ENCODE data around the gene MRPL23.

Gene MRPL23

DNA sequence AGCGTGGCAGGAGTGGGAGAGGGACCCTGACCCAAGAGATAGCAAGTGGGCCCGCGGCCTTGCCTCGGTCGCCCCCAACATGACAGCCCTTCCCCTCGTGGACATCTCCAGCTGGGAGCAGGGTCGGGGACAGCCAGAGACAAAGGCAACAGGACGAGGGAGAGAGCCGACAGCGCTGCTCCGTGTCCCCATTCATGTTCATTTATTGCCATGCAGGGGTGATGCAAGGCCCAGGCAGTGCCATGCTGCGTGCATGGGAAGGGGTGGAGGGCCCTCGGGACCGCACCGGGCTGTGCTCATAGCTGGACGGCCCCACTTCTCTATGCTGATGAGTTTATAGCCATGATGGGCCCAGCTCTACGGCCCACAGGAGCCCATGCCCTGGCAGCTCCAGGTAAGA is 12.7 kb downstream of the MRPL23 start:
- DNase-seq: no peak

DNA sequence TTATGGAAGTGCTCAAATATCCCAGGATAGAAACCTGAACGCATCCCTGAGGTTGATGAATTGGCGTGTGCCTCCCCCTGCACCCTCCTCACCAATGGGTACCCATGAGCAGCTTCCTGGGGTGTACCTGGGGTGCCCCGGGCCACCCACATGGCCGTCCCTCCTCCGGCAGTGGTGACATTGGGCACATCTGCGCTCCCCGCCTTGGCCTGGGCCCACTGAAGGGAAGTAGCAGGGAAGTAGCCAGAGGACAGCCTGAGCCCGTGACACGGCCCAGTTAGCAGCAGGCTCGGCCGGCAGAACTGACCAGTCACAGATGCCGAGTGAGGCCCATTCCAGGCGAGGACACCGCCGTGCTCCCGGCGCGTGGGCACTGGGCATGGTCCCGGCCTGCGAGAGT is 16.7 kb downstream of the MRPL23 start:
- DNase-seq: no peak

DNA sequence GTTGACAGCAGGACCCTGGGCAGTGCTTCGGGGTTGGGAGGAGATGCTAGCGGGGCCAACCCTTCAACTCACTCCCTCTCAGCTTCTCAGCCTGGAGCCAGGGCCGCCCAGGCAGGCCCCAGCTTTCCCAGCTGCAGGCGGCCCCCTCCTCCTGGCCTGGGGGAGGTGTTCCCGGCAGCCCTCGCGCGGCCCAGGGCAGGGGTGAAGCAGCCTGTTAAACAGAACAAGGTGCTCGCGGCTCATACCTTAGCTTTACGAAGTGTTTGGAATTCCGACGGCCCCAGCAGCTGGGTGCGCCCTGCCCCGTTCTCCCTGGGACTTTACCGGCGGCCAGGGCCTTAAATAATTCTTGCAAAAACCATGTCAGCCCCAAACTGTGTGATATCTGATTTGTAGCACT is 17.2 kb downstream of the MRPL23 start:
- DNase-seq: no peak

DNA sequence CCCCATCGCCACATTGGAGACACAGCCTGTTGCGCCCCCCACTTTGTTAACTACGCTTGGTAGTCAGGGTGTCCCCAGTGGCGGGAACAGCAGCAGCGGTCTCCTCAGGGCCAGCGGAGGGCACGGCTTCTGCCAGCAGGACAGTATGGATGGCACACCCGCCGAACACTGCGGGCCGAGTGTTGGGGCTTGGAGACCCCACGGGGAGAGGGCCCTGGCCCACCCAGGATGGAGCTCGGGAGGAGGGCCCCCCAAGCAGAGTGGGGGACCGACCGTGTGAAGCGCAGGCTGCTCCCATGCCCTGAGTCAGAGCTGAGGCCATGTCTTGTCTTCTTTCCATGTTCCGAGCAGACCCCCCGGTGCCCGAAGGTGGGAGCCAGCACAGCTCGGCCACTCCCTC is 17.8 kb downstream of the MRPL23 start:
- no peak for DNase-seq

DNA sequence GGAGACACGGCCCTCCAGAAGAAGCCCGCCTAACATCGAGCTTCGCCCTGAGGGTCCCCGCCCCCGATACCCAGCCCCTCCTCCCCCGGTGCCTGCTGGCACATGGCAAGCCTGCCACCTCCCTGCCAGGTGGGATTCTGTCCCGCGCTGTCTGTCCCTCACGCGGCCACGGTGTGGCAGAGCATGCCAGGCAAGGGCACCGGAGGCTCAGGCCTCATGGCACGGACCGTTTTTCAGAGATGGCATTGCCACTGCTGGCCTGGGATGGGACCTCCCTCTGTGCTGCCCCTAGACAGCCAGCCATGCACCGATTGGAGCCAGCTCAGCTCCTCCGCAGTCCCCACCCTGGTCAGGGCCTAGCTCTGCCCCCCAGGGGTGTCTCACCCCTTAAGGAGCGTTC is 19.4 kb downstream of the MRPL23 start:
- no peak for DNase-seq

DNA sequence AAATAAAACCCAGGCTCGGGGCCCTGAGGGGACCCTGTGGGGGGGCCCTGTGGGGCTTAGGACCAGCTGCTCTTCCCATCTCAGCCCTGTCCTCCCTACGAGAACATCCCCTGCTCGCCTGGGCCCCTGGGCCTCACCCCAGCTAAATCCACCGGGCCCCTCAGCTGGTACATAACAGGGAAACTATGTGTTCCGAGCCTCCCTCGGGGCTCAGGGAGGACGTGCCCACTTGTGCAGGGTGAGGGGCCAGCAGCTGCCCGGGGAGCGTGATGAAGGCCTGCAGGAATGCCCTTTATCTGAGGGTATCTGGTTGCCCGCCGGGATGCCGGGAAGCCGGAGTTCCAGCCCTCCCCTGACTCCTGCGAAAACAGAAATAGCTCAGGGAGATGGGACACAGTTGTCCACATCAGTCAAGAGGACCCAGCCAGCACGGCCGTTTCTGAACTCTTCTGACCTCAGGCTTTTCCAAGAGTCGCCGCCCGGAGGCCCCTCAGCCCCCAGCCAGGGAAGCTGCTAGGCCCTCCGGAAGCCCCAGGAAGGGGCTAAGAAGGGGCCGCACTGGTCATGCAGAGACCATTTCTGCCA is 20.6 kb downstream of the MRPL23 start:
- DNase-seq: no peak

DNA sequence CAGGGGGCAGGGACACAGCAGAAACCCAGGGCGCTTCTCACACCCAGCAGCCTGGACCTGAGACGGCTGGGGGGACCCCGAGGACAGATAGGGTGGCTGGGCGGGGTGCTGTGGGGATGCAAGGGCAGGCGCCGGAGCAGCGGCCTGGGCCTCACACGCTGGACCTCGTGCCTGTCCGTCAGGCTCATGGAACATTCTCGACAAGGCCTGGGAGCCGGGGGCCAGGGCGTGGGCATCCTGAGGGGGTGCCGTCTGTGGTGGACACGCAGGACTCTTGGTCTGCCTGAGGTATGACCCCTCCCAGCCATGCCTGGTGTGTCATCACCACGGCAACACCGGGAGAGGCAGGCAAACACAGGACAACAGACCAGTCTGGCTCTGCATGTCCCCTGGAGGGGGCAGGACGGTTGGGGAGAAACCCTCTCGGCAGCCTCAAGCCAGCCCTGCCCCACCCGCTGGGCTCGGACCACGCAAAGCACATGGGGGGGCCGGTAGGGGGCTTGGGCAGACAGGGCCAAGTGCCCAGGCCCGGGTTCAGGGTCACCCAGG is 21.4 kb downstream of the MRPL23 start:
- no peak for DNase-seq

DNA sequence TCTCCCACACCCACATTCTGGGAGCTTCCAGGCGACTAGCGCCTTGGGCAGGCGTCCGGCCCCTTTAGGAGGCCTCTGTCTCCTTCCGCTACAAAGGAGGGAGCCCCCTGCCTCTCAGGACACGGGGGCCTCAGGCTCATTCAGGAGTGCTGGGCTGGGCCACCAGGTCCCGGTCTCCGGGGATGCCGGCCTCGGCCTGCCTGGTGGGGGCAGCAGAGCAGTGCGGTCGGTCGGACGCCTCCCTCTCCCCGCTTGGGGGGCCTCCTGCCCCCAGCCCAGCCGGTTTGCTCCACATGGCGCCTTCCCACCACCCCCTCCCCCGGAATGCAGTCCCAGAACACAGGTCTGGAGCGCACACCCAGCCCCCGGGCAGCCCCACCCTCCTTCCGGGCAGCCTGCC is 21.9 kb downstream of the MRPL23 start:
- DNase-seq: no peak

DNA sequence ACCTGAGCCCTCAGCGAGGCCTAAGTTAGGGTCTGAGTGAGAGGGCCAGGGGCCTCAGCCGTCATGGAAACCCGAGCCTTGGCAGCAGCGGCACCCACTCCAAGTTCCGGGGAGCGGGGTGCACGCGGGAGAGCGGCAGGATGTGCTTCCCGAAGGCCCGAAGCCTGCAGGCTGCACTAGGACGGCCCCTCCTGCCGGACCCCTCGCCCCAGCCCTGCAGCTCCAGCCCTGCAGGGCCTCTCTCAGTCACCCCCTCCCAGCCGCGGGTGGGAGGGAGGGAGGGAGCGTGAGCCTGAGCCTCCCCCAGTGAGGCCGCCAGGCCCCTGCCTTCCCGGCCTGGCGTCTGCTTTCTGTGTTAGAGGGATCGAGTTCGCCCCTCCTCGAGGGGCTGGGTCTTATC is 22.6 kb downstream of the MRPL23 start:
- DNase-seq: no peak

DNA sequence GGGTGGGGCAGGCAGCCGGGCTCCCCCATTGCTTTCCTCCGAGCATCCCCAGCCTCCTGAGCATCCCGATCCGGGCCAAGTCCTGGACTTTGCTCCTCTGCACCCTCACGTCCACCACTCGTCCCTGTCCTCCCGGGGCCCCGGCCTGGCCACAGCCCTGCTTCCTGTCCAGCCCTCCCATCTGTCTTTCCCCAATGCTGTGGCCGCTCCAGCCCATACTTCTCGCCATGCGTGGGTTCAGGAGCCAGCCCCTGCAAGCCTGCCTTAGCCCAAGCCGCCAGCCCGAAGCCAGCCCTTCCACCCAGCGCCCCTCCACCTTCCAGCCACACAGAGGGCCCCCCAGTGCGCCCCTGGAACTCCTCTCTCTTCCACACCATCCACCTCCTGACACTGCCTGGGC is 23.8 kb downstream of the MRPL23 start:
- DNase-seq: peak; percentile 13

DNA sequence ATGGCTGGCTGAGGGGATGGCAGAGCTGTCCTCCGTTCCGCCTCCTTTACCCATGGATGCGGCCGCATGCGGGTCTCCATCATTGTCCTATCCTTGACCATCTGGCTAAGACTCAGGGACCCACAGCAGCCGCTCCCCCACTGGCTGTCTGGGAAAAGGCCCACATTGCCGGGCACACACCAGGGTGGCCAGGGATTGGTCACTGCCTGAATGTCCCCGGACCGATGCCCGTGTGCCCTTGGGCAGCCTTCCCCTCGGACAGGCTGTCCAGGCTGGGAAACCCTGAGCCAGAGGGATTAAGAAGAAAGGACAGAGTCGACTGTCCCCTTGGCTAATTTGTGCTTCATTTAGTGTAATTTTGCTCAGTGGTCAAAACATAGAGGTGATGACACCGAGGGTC is 28.1 kb downstream of the MRPL23 start:
- no peak for DNase-seq

DNA sequence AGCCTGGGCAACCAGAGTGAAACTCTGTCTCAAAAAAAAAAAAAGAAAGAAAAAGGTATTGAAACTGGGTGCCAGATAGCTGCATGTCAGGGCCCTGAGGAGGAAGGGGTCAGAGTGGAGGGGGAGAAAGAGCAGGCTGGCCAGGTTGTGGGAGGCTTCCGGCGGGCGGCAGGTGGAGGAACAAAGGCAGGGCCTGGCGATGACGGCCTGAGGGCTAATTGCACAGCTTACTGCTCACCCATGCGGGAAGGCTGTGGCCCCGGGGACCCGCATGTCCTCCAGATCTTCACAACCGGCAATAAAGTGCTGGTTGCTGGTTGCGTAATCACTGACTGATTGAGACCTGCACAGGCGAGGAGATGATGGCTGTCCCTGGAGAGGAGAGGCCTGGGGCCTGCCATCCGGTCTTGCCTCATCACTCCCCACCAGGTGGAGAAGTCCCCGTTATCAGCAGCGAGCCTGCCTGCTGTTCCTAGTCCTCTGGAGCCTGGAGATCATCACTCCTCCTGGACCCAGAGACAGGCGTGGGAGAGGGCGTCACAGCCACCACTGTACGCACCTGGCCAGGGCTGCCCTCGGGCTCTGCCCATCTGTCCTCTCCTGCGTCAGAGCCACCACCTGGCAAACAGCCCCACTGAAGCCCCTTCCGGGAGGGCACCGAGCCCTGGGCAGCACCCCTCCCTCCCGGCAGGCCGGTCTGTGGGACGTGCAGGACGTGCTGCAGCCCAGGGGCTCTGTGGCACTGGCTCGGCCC is 31.8 kb downstream of the MRPL23 start:
- DNase-seq: no peak

DNA sequence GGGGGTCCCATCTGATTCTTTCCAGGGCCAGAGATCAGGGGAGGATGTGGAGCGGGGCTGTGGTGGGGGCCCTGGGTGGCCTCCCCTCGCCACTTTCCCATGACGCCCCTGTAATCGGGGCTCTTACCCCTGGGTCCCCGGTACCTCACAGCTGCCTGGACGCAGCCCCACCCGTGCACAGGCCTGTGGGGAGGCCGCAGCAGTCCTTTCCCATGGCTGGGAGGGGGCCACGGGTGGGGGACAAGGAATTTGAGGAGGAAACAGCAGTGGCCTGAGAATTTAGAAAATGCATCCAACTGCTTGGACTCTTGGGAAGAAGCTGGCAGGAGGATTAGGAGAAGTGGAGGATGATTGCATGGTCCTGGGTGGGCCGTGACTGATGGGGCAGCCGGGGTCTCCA is 32.5 kb downstream of the MRPL23 start:
- no peak for DNase-seq

DNA sequence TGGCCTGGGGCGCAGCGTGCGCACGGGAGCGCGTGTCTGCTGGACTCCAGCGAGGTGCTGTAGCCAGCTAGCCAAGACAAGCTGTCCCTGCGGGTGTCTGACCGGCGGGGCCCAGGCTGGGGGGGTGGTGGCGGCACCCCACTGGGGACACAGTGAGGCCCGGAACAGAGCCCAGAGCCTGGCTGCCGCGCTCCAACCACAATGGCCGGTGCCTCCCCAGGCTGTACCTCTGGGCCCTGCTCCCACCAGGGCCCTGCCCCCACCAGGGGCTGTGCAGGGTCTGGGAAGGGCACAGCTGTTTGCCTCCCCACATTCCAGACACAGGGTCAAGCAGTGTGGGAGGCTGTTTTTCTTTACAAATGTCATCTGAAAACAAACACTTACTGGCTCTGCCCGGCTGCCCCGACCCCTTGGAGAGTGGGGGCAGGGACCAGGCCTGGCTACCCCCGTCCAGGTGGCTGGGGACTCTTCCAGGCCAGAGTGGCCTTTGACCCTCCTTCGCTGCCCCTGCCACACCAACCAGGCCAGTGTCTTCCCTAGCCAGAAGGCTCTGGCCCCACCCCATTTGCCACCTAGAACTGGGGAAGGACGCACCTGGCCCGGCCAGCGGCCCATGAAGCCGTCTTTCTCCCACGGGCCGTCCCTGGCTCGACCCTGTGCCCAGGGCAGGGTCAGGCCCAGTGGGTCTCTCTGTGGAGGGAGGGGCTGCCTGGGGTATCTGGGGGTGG is 35.9 kb downstream of the MRPL23 start:
- no peak for DNase-seq

DNA sequence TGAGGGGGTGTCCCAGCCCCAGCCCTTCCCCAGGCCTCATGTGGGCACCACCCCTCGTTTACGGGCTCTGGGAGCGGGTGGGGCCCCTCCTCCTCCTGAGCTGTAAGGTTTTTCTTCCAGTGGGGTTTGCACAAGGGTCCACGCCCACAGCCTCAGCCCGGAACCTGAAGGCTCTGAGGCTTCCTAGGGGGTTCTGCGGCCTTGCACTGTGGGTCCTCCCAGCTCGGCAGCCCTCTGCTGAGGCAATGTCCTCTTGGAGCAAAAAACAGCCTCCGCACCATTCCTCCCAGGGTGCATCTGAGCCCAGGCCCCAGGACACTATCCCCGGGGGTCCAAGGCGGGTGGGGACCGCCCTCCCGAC is 36.4 kb downstream of the MRPL23 start:
- no peak for DNase-seq

DNA sequence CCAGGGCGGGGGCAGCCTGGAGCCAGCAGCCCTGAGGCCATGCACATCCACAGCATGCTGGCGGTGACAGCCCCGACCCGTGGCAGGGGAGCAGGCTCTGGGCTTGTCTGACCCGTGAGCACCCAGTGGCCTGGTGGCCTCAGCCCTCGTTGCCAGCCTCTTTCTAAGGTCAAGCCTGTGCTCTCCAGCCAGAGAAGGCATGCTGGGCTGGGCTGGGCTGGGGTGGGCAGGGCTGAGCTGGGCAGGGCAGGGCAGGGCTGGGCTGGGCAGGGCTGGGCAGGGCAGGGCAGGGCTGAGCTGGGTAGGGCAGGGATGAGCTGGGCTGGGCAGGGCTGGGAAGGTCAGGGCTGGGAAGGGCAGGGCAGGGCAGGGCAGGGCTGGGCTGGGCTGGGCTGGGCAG is 39.9 kb downstream of the MRPL23 start:
- DNase-seq: no peak

DNA sequence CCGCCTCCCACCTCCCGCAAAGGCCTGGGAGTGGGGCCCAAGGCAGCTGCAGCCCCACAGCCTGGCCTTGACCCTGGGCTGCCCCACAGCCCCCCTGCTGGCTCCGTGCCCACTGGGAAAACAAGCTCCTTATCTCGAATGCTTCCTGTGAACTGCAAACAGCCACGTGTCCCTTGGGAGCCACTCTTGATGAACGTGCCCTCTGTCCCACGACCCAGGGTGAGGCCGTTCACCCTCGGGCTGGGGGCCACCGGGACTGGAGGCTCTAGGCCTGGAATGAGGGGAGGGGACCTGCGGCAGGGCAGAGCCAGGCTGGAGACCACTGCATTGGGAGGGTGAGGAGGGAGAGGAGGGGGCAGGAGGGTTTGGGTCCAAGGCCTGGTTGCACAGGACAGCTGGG is 41.0 kb downstream of the MRPL23 start:
- DNase-seq: no peak

DNA sequence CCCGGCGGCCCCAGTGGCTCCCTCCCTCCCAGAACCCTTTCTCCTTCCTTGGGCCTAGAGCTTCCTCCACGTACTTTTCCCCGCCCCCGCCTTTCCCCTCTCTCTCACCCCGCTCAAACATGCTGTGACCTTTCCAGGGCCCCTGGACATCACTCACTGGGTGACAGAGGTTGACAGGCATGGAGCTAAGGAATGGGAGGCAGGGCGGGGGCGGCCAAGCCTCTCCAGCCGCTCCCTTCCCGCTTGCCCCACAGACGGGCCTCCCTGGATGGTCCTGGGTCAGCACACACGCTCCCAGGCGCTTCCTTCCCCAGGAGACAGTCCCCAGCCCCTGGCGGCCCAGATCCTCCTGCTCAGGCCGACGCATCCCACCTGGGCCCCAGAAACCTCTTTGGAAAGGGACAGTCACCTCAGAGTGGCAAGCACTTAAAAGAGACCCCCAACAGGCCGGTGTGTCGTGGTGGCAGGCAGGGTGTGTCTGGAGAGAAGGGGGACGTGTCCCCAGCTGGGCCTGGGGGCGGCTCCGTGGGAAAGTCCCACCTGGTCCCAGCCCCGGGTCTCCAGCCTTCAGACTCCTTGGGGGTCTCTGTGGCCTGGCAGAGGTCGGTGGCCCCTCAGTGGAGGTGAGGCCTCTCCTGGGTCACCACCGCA is 41.7 kb downstream of the MRPL23 start:
- DNase-seq: peak; percentile 40

DNA sequence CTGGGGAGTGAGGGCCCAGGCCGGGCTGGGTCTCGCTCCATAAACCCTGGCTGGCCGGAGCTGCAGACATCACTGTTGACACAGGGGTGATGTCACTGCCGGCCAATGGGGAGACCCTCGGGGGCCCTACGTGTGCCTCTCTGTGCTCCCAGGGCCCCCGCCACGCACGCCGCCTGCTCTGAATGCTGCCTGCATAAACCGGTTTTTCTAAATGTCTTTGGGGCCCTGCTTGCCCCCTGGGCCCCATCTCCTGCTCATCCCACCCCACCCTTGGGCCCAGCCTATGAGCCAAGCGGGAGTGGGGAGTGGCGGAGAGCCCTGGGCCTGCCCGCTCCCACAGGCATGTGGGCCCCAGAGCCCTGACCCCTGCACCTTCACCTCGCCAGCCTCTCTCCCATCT is 42.8 kb downstream of the MRPL23 start:
- no peak for DNase-seq

DNA sequence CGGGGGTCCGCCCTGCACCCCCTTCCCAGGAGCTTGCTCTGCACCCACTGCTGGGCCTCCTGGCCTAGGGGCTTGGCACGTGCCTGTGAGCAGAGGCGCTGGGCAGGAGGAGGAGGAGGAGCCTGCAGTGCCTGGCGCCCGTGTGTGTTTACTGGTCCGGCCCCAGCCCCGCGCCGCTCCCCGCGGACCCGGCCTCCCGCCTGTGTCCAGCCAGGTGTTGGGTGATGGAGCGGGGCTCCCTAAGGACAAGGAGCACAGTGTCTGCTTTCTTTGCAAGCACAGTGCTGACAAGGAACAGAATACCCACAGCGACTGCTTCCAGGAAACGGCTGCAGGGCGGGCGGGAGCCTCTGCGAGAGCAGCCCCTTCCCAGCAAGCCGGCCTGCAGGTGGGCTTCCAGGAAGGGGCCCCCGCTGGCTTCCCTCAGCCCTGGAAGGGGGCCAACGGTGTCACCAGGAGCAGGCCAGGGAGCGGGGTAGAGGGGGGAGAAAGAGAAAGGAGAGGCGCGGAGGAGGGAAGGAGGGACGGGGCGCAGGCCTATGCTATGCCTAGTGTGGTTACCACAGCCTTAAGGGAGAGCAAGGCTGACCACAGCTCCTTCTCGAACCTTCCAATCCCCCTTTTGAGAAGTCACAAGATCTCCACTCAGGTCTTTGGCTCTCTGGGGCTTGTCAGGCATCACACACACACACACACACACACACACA is 43.9 kb downstream of the MRPL23 start:
- DNase-seq: no peak

DNA sequence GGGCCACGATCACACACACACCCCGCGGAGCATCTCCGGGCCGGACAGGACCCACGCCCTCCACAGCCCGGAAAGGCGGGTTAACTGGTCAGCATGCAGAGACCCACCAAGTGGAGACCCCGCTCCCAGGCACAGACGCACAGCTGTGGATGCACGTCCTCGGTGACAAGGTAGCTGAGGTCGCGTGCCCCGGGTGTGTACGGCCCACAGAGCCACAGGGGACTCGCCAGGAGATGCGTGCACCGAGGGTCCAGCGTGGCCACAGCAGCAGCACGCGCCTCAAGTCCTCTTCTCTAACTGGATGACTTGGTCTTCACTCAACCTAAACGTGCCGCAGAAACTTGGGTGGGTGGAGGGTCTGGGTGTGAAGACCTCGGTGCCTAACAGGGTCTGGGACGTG is 45.0 kb downstream of the MRPL23 start:
- no peak for DNase-seq

DNA sequence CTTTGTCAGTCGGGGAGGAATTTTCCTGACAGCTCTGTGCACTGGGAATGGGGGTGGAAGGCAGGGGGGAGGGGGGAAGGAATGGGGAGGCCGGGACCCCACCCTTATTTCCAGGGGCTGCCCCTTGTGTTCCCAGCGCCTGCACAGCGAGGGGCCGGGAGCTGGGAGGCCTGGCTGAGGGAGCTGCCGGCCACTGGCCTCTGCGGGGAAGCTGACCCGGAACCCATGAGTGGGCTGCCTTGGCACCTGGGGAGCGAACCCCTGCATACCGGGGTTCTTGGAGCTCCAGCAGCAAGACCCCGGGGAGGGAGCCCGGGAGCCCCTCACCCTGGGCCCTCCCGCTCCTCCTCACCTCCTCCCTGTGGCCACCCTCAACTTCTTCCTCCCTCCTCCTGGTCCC is 47.0 kb downstream of the MRPL23 start:
- DNase-seq: no peak

DNA sequence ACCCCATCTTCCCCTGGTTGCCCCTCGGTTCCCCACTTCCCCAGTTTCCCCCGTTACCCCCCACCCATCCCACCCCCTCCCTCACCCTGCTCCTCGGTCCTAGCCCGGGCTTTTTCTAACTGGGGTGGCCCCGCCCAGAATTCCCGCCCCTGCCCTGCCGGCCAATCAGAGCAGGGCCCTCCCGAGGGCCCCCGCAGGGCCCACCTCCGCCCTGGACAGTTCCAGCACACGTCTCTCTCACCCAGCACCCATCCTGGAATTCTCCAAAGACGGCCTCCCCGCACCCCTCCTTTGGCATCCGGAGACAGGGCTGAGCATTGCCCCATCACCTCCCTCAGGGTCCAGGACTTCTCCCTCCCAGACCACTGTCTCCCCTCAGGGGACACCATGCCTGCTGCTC is 50.6 kb downstream of the MRPL23 start, which contains the start of gene H19:
Gene H19 (minus strand): TSS at position 88 of the 400 bp plus-strand sequence.
- no peak for DNase-seq
